GM19324 (cell line): ENCODE data around the gene AKAP1.

Source experiments
- ATAC-seq: cut with Tn5 transposase; IDR thresholded peaks from one replicate; pipeline ENCODE4 v1.9.1; 2021; ENCODE audit warnings: mild to moderate bottlenecking, moderate library complexity; ENCODE audit not compliant: unreplicated experiment, low FRiP score

The AKAP1 gene

DNA sequence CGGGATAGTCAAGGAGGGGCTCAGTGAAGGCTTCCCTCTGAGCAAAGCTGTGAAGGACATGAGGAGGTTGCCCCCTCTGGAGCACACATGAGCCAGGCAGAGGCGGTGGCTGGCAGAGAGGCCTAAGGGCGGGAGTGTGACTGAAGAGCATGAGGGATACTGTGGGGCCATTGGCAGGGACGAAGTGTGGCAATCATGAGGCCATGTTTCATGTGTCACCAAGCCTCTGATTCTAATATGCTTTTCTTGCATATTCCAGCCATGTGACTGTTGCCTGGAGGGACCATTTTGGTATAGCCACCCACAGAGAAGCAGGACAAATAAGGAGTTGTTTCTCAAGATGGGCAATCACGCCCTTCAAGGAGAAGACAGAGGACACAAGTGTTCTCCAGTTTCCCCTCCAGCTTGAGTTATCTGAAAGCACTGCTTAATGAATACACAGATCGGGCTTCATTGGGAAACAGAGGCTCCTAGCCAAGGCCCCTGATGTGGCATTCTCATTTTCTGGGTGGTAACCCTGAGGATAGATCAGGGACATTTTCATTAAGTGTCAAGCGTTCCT is 68.0 kb downstream of the AKAP1 start:
- no peak for ATAC-seq

DNA sequence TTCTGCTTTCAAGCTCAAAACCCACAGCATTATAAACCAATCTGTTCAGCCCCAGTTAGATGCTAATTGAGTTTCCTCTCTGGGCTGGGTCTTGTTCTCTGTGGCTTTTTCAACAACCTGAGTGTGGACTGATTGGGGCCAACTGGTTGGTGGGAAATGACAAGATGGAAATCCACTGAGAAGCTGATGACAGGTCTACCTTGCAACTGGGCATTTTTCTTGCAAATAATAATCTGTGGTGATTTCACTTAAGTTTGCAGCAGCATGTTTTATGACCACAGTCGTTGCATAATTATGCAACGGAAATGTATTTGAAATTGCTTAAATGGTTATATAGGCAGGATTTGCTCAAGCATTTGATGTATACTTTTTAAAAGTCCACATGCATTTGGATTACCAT is 69.9 kb downstream of the AKAP1 start:
- ATAC-seq = no peak

DNA sequence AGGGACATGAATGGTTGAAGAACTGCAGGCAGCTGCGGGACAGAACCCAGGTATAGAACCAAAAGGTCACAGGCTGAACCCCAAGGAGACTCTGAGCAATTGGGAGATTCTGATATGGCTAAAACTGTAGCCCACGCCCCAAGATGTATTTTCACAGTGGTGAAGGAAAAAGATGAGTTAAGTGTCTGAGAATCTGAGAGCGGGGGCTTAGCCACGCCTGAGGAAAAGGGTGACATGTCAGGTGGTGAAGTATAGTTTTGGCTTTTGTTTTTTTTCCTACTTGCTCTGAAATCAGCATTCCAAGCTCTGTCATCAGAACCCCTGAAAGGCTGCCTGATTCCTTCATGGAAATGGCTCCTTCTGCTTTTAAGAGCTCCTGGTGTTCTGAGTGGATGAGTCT is 73.3 kb downstream of the AKAP1 start:
- no peak for ATAC-seq

DNA sequence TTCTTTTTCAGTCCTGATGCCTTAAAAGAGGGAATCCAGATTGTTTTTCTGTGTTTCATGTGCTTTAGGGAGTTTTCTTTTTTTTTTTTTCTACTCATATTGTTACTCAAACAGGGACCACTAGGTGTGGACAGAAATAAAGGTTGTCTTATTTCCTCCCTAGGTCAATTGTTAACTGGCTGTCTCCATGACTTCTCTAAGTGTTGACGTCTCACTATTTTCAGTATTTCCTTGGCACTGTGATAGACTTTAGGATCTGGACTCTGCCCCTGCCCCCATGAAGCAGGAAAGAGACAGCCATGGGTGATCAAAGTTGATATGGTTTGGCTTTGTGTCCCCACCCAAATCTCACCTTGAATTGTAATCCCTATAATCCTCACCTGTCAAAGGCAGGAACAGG is 73.7 kb downstream of the AKAP1 start:
- ATAC-seq = no peak

DNA sequence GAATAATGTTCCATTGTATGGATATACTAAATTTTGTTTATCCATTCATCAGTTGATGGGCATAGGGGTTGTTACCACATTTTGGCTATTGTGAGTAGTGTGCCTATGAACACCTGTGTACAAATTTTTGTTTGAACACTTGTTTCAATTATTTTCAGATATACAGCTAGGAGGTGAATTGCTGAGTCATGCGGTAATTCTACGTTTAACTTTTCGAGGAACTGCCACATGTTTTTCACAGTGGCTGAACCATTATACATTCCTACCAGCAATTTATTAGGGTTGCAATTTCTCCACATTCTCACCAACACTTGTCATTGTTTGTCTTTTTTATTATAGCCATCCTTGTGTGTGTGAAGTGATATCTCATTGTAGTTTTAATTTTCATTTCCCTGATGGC is 75.6 kb downstream of the AKAP1 start:
- no peak for ATAC-seq

DNA sequence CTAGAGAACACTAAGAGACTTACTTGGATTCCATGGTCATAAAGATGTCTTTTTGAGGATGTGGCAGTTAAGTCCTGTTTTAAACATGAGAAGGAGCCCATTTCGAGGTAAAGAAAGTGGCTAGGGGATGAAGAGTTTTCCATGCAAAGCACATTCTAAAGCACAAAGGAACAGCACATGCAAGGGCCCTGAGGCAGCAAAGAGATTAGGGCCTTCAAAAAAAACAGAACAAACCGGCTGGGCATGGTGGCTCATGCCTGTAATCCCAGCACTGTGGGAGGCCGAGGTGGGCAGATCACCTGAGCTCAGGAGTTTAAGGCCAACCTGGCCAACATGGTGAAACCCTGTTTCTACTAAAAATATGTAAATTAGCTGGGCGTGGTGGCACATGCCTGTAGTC is 79.8 kb downstream of the AKAP1 start:
- ATAC-seq = no peak

DNA sequence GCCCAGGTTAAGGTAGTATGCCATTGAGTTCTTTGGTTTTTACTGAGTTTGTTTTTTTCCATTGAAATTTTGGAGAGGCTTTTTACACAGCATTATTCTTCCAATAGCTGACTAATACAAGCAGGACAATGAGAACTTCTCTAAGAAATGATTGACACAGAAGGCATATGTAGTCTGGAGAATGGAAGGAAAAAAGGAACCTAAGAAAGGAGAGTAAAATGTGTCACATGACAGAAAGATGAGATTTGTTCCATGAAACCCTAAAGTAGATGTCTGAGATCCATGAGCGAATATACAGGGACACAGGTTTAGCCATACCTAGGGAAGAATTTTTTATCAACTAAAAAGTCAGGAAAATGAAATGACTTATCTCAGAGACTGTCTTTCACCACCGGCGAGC is 80.7 kb downstream of the AKAP1 start:
- ATAC-seq = no peak

DNA sequence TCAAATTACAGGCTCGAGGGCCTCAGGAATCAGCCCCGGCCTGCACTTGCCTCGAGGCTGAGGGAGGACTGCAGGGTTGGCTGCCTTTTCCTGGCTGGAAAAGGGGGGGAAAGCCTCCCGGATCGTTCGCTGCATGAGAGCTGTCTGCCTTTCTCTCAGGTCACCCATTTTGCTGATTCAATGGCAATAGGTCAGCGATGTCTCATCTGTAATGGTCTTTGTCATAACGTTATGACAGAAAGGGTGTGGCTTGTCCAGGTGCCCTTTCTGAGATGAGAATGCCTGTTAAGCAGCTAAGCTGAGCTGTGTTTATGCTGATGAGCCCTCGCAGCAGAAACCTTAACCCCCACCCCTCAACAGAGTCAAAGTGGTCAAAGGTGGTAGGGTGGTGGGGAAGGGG is 81.8 kb downstream of the AKAP1 start:
- no peak for ATAC-seq

DNA sequence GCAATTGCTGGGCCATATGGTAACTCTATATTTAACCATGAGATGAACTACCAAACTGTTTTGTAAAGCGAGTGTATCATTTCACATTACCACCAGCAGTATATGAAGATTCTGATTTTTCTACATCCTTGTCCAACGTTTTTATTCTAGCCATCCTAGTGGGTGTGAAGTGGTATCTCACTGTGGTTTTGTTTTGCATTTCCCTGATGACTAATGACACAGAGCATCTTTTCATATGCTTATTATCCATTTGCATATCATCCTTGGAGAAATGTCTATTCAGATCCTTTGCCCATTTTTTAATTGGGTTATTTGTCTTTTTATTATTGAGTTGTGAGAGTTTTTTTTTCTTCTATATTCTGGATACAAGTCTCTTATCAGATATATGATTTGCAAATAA is 83.6 kb downstream of the AKAP1 start:
- no peak for ATAC-seq

DNA sequence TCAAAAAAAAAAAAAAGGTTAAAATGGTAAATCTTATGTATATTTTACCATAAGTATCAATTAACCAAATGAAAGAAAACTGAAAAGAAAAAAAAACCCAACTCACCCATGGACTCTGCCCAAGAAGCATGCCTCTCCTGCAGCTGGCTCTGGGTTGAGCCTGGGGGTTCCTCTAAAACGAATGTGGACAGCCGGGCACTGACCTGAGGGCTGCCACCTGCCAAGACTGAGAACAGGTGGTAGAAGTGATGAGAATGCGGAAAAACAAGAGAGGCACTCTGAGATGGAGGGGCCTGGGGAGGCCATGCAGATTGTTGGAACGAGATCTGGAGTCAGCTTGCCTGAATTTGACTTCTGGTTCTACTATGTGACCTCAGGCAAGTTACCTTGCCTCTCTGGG is 85.8 kb downstream of the AKAP1 start:
- ATAC-seq = no peak
